ENCODE results near the gene NPSR1. TPM values are rescaled to one million over a fixed set of nuclear protein-coding genes. Genes with fewer than 3 reads are reported as not detected.

NPSR1 gene
- total and polyA plus RNA-seq, 4 donors: not detected

DNA sequence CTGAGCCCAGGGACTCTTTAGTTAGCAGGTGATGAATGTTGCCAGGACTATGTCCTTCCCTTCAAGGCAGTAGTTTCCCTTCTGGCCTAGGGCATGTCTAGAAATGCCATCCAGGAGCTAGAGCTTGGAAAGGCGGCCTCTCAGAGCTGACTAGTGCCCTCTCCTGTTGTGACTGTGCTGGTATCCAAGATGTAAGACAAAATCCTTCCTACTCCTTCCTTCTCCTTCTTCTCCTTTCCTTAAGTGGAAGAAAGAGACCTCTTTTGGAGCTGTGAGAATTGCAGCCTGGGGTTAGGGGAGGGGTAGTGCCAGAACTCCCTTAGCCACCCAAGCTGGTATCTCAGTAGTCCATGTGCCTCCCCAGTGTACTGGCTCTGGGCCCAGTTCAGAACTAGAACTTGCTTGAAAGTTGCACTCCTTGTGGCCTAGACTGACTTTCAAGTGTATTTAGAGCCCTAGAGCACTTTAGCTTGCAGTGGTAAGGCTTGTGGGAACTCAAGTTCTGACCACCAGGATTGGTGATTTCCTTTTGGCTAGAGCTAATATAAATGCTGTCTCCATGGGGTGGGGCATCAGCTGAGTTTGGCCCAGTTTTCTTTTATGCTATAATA is 118.8 kb downstream of the NPSR1 start (continued):
- TF ChIP-seq, protein P1, sequence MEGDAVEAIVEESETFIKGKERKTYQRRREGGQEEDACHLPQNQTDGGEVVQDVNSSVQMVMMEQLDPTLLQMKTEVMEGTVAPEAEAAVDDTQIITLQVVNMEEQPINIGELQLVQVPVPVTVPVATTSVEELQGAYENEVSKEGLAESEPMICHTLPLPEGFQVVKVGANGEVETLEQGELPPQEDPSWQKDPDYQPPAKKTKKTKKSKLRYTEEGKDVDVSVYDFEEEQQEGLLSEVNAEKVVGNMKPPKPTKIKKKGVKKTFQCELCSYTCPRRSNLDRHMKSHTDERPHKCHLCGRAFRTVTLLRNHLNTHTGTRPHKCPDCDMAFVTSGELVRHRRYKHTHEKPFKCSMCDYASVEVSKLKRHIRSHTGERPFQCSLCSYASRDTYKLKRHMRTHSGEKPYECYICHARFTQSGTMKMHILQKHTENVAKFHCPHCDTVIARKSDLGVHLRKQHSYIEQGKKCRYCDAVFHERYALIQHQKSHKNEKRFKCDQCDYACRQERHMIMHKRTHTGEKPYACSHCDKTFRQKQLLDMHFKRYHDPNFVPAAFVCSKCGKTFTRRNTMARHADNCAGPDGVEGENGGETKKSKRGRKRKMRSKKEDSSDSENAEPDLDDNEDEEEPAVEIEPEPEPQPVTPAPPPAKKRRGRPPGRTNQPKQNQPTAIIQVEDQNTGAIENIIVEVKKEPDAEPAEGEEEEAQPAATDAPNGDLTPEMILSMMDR (IDR thresholded peaks at IDR 0.05; ENCODE audit: low read depth, low read length, missing input control): no peak
- TF ChIP-seq JUND (IDR thresholded peaks at IDR 0.05): no peak

DNA sequence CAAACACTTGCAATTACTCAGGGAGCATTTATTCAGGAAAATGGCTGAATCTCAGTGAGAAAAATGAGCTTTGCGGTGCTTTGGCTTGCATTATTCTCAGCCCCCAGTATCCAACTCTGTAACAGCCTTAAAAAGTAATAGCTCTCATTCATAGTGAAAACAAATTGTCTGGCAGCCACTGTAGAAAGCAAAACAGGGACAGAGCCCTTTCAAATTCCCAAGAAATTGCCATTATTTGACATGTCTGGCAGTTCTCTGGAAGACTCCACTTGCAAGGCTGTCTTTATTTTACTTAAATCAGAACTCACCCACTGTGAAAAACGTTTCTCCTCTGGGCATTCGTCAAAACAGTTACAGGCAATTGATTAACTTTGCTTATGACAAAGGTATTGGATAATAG is 122.5 kb downstream of the NPSR1 start:
- 62% methylated on average over 3 of the region's 3 CpGs for WGBS
- H3K9me3 ChIP-seq (ENCODE audit: control insufficient read depth in 4 of 4, low read length in 3 of 4): peaks cover 0 to 8% (median 6%) of the 10 kb centered on the region in 4 donors
- no peak overlapping the region for H3K27ac ChIP-seq (ENCODE audit: low read depth in 1 of 2, low read length in 2 of 2)
- H3K27me3 ChIP-seq (ENCODE audit: control insufficient read depth in 4 of 4, insufficient read depth in 4 of 4, low read length in 3 of 4): no peaks in the 10 kb centered on the region
- TF ChIP-seq TAF1 (conservative IDR thresholded peaks at IDR 0.05) (no peak), FOXA1 (IDR thresholded peaks at IDR 0.05) (no peak)
- TF ChIP-seq, protein P2, sequence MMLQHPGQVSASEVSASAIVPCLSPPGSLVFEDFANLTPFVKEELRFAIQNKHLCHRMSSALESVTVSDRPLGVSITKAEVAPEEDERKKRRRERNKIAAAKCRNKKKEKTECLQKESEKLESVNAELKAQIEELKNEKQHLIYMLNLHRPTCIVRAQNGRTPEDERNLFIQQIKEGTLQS (IDR thresholded peaks at IDR 0.05): no peak
- no peak for DNase-seq (ENCODE audit: low spot score)
- H3K4me1 ChIP-seq (ENCODE audit: control insufficient read depth in 4 of 4, insufficient read depth in 4 of 4, low read length in 3 of 4): no peaks in the 10 kb centered on the region
- H3K9ac ChIP-seq (ENCODE audit: low read depth in 1 of 2, low read length in 2 of 2): no peak overlapping the region
- no peaks in the 10 kb centered on the region for H3K36me3 ChIP-seq (ENCODE audit: control insufficient read depth in 4 of 4, insufficient read depth in 3 of 4, low read depth in 1 of 4, low read length in 3 of 4)
- no peak overlapping the region for H3K4me3 ChIP-seq (ENCODE audit: low read depth in 1 of 3, low read length in 3 of 3)

DNA sequence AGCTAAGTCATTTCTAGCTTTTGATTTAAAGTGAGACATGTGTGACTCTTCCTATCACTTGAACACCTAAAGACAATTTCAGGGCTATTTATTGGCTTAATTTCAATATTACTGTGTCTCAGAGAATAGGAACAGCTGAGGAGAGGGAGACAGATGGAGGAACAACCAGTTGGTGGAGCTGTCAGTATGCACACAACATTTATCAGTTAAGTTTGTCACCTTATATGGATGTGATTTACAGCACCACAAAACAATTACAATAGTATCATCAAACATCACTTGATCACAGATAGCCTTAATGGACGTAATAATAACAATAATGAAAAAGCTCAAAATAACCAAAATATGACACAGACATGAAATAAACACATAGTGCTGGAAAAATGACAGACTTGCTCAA is 129.6 kb downstream of the NPSR1 start:
- TF ChIP-seq TAF1 (conservative IDR thresholded peaks at IDR 0.05) (no peak), YY1 (IDR thresholded peaks at IDR 0.05) (no peak), NR2F2 (IDR thresholded peaks at IDR 0.05) (no peak), HNF4A (conservative IDR thresholded peaks at IDR 0.05) (no peak), SP1 (IDR thresholded peaks at IDR 0.05) (no peak), FOXA2 (IDR thresholded peaks at IDR 0.05) (no peak), EGR1 (IDR thresholded peaks at IDR 0.05; ENCODE audit: low read depth in 2 of 2) (no peak), HNF4G (IDR thresholded peaks at IDR 0.05) (no peak), RXRA (IDR thresholded peaks at IDR 0.05) (no peak), GABPA (IDR thresholded peaks at IDR 0.05 in 1 of 2, conservative IDR thresholded peaks at IDR 0.05 in 1 of 2) (no peak), JUND (IDR thresholded peaks at IDR 0.05) (no peak), RAD21 (IDR thresholded peaks at IDR 0.05) (no peak), FOXA1 (IDR thresholded peaks at IDR 0.05) (no peak)
- TF ChIP-seq, protein P3, sequence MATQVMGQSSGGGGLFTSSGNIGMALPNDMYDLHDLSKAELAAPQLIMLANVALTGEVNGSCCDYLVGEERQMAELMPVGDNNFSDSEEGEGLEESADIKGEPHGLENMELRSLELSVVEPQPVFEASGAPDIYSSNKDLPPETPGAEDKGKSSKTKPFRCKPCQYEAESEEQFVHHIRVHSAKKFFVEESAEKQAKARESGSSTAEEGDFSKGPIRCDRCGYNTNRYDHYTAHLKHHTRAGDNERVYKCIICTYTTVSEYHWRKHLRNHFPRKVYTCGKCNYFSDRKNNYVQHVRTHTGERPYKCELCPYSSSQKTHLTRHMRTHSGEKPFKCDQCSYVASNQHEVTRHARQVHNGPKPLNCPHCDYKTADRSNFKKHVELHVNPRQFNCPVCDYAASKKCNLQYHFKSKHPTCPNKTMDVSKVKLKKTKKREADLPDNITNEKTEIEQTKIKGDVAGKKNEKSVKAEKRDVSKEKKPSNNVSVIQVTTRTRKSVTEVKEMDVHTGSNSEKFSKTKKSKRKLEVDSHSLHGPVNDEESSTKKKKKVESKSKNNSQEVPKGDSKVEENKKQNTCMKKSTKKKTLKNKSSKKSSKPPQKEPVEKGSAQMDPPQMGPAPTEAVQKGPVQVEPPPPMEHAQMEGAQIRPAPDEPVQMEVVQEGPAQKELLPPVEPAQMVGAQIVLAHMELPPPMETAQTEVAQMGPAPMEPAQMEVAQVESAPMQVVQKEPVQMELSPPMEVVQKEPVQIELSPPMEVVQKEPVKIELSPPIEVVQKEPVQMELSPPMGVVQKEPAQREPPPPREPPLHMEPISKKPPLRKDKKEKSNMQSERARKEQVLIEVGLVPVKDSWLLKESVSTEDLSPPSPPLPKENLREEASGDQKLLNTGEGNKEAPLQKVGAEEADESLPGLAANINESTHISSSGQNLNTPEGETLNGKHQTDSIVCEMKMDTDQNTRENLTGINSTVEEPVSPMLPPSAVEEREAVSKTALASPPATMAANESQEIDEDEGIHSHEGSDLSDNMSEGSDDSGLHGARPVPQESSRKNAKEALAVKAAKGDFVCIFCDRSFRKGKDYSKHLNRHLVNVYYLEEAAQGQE (IDR thresholded peaks at IDR 0.05): no peak
- TF ChIP-seq, protein P4, sequence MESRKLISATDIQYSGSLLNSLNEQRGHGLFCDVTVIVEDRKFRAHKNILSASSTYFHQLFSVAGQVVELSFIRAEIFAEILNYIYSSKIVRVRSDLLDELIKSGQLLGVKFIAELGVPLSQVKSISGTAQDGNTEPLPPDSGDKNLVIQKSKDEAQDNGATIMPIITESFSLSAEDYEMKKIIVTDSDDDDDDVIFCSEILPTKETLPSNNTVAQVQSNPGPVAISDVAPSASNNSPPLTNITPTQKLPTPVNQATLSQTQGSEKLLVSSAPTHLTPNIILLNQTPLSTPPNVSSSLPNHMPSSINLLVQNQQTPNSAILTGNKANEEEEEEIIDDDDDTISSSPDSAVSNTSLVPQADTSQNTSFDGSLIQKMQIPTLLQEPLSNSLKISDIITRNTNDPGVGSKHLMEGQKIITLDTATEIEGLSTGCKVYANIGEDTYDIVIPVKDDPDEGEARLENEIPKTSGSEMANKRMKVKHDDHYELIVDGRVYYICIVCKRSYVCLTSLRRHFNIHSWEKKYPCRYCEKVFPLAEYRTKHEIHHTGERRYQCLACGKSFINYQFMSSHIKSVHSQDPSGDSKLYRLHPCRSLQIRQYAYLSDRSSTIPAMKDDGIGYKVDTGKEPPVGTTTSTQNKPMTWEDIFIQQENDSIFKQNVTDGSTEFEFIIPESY (IDR thresholded peaks at IDR 0.05): no peak
- TF ChIP-seq, protein P1 (IDR thresholded peaks at IDR 0.05; ENCODE audit: low read depth, low read length, missing input control): no peak
- TF ChIP-seq, protein P5, sequence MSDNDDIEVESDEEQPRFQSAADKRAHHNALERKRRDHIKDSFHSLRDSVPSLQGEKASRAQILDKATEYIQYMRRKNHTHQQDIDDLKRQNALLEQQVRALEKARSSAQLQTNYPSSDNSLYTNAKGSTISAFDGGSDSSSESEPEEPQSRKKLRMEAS (IDR thresholded peaks at IDR 0.05): no peak
- TF ChIP-seq, protein P2 (IDR thresholded peaks at IDR 0.05): no peak
- 44% methylated on average over 1 of the region's 1 CpG for WGBS
- no peaks in the 10 kb centered on the region for H3K36me3 ChIP-seq (ENCODE audit: control insufficient read depth in 4 of 4, insufficient read depth in 3 of 4, low read depth in 1 of 4, low read length in 3 of 4)
- no peaks in the 10 kb centered on the region for H3K27me3 ChIP-seq (ENCODE audit: control insufficient read depth in 4 of 4, insufficient read depth in 4 of 4, low read length in 3 of 4)
- H3K9ac ChIP-seq (ENCODE audit: low read depth in 1 of 2, low read length in 2 of 2): no peak overlapping the region
- H3K4me3 ChIP-seq (ENCODE audit: low read depth in 1 of 3, low read length in 3 of 3): no peak overlapping the region
- H3K4me1 ChIP-seq (ENCODE audit: control insufficient read depth in 4 of 4, insufficient read depth in 4 of 4, low read length in 3 of 4): no peaks in the 10 kb centered on the region
- no peak for DNase-seq (ENCODE audit: low spot score)
- H3K27ac ChIP-seq (ENCODE audit: low read depth in 1 of 2, low read length in 2 of 2): no peak overlapping the region
- H3K9me3 ChIP-seq (ENCODE audit: control insufficient read depth in 4 of 4, low read length in 3 of 4): peaks cover 0 to 3% (median 1%) of the 10 kb centered on the region in 4 donors
